ENCODE results near the gene FCRL5. TPM values are rescaled to one million over a fixed set of nuclear protein-coding genes. Genes with fewer than 3 reads are reported as not detected.

The FCRL5 gene
- total RNA-seq, 4 donors from 2014 or later, result not detected

DNA sequence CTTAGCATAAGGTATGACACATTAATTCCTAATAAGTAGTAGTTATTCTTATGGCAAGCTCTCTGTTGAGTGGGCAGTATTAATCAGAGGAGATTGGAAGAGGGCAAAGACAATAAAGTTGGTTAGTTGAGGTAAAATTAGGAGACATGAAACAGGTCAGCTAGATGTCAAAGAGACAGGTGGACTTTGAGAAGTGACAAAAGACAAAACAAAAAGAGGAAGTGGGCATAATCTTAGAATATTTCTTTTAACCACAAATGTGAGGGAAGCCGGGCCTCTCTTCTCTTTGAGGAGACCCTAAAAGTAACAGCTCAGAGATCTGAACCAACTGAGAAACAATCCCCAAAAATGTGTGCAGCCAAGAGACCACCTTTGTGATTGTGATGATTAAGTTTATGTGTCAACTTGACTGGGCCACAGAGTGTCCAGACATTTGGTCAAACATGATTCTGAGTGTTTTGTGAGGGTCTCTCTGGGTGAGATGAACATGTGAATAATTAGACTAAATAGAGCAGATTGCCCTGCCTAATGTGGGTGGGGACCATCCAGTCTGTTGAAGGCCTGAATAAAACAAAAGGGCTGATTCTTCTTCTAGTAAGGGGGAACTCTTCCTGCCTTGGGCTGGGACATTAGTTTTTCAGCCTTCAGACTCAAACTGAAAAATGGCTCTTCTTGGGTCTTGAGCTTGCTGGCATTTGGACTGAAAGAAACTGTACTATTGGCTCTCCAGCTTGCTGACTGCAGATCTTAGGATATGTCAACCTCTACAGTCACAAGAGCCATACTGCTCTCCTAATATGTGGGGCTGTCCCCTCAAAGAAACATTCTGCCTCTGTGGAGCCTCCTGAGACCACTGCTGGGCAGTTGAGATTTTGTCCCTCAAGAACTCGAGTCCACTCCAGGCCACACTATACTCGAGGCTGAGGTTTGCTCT, 40.0 kb downstream of the FCRL5 start:
- intact Hi-C loops (cut with DNase I; ENCODE audit: low total_unique reads), result no loop called here
- H3K4me3 ChIP-seq (ENCODE audit: low read depth, poor library complexity, severe bottlenecking), result no peak overlapping the region
- WGBS, 2 donors, result 82 to 86% methylated on average over 3 of the region's 3 CpGs
- DNase-seq (ENCODE audit: low spot score in 2 of 2), result no peak
- TF ChIP-seq, protein P1, sequence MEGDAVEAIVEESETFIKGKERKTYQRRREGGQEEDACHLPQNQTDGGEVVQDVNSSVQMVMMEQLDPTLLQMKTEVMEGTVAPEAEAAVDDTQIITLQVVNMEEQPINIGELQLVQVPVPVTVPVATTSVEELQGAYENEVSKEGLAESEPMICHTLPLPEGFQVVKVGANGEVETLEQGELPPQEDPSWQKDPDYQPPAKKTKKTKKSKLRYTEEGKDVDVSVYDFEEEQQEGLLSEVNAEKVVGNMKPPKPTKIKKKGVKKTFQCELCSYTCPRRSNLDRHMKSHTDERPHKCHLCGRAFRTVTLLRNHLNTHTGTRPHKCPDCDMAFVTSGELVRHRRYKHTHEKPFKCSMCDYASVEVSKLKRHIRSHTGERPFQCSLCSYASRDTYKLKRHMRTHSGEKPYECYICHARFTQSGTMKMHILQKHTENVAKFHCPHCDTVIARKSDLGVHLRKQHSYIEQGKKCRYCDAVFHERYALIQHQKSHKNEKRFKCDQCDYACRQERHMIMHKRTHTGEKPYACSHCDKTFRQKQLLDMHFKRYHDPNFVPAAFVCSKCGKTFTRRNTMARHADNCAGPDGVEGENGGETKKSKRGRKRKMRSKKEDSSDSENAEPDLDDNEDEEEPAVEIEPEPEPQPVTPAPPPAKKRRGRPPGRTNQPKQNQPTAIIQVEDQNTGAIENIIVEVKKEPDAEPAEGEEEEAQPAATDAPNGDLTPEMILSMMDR (IDR thresholded peaks at IDR 0.05), result no peak
- TF ChIP-seq POLR2A (IDR thresholded peaks at IDR 0.05), result no peak

DNA sequence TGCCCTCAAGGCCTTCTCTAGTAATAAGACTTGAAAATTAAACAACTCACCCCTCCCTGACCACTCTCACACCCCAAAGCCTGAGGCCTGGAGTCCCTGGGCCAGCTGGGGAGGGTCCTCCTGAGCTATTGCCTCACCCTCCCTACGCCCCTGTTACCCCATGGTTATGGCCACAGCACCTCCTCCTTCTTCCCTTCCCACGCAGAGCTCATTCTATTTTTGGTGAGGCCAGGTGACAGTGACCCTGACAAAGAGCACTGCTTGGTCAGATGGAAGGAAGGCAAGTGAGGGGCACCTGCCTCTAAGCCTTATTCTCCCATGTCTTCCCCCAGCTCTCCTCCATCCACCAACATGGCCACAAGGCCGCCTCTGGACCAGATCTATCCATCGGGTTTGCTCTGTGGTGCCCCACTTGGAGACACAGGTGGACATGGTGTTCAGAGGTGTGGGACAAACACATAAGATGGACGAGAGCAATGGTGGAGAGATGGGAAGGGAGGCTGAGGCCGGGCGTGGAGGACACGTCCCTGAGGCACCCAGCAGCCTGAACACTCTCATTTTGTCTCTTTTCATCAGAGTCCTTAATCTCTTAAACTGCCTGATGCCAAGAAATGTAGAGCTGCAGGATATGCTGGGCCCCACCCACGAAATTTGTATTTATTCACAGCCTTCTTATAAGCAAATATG, 42.6 kb downstream of the FCRL5 start:
- intact Hi-C loops (cut with DNase I; ENCODE audit: low total_unique reads), result no loop called here
- 75 to 77% methylated on average over 9 of the region's 9 CpGs for WGBS, 2 donors
- no peak for DNase-seq (ENCODE audit: low spot score in 2 of 2)
- no peak for TF ChIP-seq POLR2A (IDR thresholded peaks at IDR 0.05)
- TF ChIP-seq, protein P1 (IDR thresholded peaks at IDR 0.05), result no peak
- H3K4me3 ChIP-seq (ENCODE audit: low read depth, poor library complexity, severe bottlenecking), result no peak overlapping the region

DNA sequence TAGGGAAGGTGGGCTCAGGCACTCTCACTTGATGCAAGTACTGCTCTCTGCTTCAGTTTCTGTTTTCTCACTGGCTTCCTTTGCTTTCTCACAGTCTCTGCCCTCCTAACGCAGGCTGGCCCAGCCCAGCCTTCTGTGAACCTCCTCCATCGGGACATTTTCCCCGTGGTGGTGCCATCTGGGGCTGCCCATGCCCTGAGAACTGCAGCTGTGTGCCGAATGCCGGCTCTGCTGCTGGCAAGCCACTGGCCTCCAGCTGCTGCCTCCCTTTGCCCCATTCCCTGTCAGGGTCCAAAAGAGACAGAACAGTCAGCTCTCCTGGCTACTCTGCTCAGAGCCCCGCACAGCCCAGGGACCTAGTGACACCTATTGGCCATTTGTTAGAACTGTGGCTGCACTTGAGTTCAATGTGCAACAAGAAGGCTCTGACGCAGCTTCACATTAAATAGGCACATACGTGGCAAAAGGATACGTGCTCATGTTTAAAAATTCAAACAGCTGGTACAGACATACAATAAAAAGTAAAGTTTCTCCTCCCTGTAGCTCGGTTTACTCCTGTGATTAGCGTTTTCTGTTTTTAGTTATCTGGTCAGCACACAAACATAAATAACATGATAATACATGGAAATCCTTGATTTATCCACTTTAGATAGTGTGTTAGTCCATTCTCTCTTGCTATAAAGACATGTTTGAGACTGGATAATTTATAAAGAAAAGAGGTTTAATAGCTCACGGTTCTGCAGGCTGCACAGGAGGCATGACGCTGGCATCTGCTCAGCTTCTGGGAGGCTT, 46.6 kb downstream of the FCRL5 start:
- TF ChIP-seq POLR2A (IDR thresholded peaks at IDR 0.05), result no peak
- TF ChIP-seq, protein P1 (IDR thresholded peaks at IDR 0.05), result no peak
- peak in 1 of 2 donors; percentile 19 for DNase-seq (ENCODE audit: low spot score in 2 of 2)
- intact Hi-C loops (cut with DNase I; ENCODE audit: low total_unique reads), result no loop called here
- H3K4me3 ChIP-seq (ENCODE audit: low read depth, poor library complexity, severe bottlenecking), result no peak overlapping the region
- WGBS, 2 donors, result 44% methylated on average over 13 of the region's 13 CpGs

DNA sequence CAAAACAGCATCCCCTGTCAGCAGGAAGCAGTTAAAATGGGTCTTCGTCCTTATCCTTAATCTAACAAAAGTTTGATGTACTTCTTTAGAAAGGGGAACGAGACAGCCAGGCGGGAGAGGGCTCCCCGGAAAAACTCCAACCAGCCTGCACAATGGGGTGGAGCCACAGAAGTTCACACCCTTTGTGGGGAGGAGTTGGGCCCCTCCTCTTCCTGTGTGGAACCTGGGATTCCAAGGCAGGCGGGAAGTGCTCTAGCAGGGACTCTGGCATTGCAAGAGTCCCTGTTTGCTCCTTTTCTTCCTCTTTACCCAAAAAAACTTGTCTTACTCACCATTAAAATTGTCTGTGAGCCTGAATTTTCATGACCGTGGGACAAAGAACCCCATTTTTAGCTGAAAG, 47.7 kb downstream of the FCRL5 start:
- no peak for DNase-seq (ENCODE audit: low spot score in 2 of 2)
- H3K4me3 ChIP-seq (ENCODE audit: low read depth, poor library complexity, severe bottlenecking), result no peak overlapping the region
- 63 to 71% methylated on average over 6 of the region's 6 CpGs for WGBS, 2 donors
- intact Hi-C loops (cut with DNase I; ENCODE audit: low total_unique reads), result no loop called here
- no peak for TF ChIP-seq POLR2A (IDR thresholded peaks at IDR 0.05)

DNA sequence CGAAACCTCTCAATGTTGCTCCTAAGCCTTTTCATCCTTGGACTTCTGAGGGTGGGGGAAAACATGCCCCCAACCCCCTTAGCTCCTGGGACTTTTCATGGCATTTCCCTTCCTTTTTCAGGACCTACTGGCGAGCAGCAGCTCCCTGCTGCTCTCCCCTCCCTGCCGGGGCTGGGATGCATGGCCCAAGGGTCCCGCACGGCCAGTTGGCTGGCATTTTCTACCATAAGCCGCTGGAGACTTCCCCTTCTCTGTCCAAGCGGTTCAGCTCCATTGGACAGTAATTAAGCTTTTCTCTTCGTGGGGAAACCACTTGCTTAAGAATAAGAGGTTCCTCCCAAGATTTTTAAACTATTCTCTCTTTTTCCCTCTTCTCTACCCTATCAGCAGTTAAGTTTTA, 52.8 kb downstream of the FCRL5 start:
- intact Hi-C loops (cut with DNase I; ENCODE audit: low total_unique reads), result no loop called here
- TF ChIP-seq, protein P1 (IDR thresholded peaks at IDR 0.05), result no peak
- TF ChIP-seq POLR2A (IDR thresholded peaks at IDR 0.05), result no peak
- H3K4me3 ChIP-seq (ENCODE audit: low read depth, poor library complexity, severe bottlenecking), result no peak overlapping the region
- DNase-seq (ENCODE audit: low spot score in 2 of 2), result no peak
- 90% methylated on average over 8 of the region's 8 CpGs for WGBS, 2 donors

DNA sequence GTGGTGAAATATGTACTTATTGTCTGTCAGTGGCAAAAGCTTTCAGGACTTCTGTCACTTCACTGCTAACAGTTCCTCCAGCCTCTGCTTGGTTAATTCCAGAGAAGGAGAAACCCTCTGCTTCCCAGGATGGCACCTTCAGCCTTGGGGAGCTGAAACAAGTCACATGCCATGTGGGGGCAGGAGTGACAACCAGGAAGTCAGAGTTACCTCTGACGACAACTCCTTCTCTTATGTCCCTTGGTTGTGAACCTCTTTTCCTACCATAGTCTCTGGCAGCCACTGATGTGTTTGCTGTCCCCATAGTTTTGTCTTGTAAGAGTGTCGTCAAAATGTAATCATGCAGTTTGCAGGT, 53.6 kb downstream of the FCRL5 start:
- TF ChIP-seq POLR2A (IDR thresholded peaks at IDR 0.05), result no peak
- TF ChIP-seq, protein P1 (IDR thresholded peaks at IDR 0.05), result no peak
- H3K4me3 ChIP-seq (ENCODE audit: low read depth, poor library complexity, severe bottlenecking), result no peak overlapping the region
- WGBS, 2 donors, result 68 to 81% methylated on average over 2 of the region's 2 CpGs
- intact Hi-C loops (cut with DNase I; ENCODE audit: low total_unique reads), result no loop called here
- no peak for DNase-seq (ENCODE audit: low spot score in 2 of 2)
